Neuron (in vitro differentiated cells): ENCODE measurements around the gene CD99.
"Not testable (repeated sequence)": the region's sequence is repeated elsewhere in the genome, so short reads cannot be mapped to it uniquely, and the experiment has no call there.

Source experiments
- H2AFZ ChIP-seq: one replicate; pipeline ENCODE4 v1.6.1; 2013; ENCODE audit warnings: low read depth, mild to moderate bottlenecking, inconsistent platforms, low read length, moderate library complexity
- H3K27me3 ChIP-seq: one replicate; pipeline ENCODE4 v1.6.1; 2013; ENCODE audit warnings: low read length; ENCODE audit not compliant: insufficient read depth
- H3K36me3 ChIP-seq: one replicate; pipeline ENCODE4 v1.6.1; 2013; ENCODE audit warnings: low read length; ENCODE audit not compliant: insufficient read depth
- H3K4me1 ChIP-seq: one replicate; pipeline ENCODE4 v1.6.1; 2013; ENCODE audit warnings: low read length; ENCODE audit not compliant: insufficient read depth
- H3K4me3 ChIP-seq: 2 replicates; pipeline ENCODE4 v1.5.1; 2013; ENCODE audit warnings: mild to moderate bottlenecking, low read length, moderate library complexity
- H3K9me3 ChIP-seq: one replicate; pipeline ENCODE4 v1.6.1; 2013; ENCODE audit warnings: low read length

CD99 gene

GRCh38 chrX:2658585-2659292 is 32.4 kb upstream of the CD99 start:
- H3K4me1 ChIP-seq = no peaks in the 10 kb centered on the region
- H3K4me3 ChIP-seq = no peak overlapping the region
- no peaks in the 10 kb centered on the region for H3K9me3 ChIP-seq
- no peaks in the 10 kb centered on the region for H3K27me3 ChIP-seq
- H2AFZ ChIP-seq = no peak overlapping the region
- no peaks in the 10 kb centered on the region for H3K36me3 ChIP-seq

DNA sequence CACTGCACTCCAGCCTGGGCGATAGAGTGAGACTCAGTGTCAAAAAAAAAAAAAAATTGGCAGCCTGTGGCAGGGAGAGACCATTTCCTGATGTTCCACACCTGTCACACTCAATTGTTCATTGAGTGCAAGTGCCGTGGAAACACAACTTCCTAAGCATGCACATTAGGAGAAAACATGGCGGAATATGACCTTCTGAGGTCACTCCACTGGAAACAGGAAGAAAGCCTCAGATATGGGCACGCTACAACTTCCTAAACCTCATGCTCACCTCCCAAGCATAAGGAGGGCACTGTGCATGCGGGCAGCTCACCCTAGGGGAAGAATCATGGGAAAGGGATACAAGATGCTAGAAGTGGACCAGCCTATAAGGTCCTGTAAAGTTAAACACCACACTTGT is 28.5 kb upstream of the CD99 start:
- no peaks in the 10 kb centered on the region for H3K36me3 ChIP-seq
- H3K4me3 ChIP-seq = no peak overlapping the region
- H2AFZ ChIP-seq = no peak overlapping the region
- no peaks in the 10 kb centered on the region for H3K4me1 ChIP-seq
- H3K9me3 ChIP-seq = no peaks in the 10 kb centered on the region
- H3K27me3 ChIP-seq = no peaks in the 10 kb centered on the region

DNA sequence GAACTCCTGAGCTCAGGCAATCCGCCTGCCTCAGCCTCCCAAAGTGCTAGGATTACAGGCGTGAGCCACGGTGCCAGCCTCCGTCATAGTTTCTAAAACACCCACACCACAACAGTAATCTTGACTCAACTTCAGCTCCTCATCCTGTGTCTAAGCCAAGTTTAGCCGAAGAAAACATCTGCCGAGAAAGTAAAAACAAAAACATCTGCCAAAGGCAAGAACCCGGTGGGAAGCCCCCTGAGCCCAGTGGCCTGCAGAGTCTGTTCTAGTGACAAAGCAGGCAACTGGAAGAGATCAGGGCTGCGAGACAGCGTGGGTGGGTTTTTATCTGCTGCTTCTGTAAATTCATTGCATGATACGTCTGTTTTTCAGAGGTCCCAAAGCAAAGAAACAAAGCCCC is 26.6 kb upstream of the CD99 start:
- Histone ChIP-seq H3K4me3 (no peak overlapping the region), H3K4me1 (no peaks in the 10 kb centered on the region), H3K36me3 (no peaks in the 10 kb centered on the region), H2AFZ (no peak overlapping the region), H3K27me3 (no peaks in the 10 kb centered on the region), H3K9me3 (no peaks in the 10 kb centered on the region)

DNA sequence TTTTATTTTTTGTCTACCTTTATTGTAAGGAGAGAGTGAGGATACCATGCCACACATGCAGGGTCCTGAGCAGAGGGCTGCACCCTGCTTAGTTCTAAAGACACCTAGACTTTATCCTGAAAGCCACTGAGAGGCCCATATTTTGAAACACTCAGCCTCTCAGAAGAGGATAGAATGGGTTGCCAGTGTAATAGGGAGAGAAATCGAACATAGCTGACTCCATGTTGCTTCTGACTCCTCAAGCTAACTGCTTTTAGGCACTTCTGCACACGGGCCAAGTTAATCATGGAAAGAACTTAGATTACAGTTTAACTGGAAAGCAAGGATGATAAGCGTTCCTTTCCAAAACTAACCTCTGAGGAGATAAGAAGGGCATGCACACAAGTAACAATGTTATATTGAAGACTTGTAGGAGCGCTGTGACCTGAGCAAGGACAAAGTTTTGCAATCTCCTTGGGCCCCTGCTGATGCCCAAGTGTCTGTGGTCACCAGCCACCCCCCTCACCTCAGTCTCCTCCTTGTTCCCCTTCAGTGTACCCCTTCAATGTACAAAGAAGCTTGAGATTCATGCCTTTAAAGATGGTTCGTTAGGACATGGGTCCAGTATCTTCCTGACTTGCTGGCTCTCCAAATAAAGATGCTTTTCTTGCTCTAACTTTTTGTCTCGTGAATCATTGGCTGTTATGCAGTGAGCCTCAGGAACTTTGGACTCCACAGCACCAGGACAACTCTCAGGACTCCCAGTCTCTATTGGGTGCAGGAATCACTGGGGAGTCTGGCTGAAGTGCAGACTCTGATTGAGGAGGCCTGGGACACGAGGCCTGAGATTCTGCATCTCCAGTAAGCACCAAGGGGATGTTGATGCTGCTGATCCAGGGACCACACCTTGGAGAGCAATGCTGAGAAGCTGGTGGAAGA is 25.4 kb upstream of the CD99 start:
- Histone ChIP-seq H2AFZ (no peak overlapping the region), H3K36me3 (no peaks in the 10 kb centered on the region), H3K4me3 (no peak overlapping the region), H3K9me3 (no peaks in the 10 kb centered on the region), H3K27me3 (no peaks in the 10 kb centered on the region), H3K4me1 (no peaks in the 10 kb centered on the region)

DNA sequence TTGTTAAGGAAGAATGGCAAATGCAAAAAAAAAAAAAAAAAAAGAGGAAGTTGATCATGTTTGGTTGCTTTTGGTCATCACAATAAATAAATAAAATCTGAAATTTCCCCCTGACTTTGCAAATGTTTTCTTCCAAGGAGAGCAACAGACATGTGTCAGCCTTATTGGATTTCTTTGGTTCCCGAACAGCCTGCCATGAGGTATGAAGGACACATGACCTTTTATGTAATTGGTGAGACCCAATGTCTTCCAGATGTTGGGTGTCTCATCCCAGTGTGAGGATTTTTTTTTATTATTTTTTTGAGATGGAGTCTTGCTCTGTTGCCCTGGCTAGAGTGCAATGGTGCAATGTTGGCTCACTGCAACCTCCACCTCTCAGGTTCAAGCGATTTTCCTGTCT is 24.6 kb upstream of the CD99 start:
- H3K9me3 ChIP-seq = no peaks in the 10 kb centered on the region
- no peaks in the 10 kb centered on the region for H3K27me3 ChIP-seq
- H3K36me3 ChIP-seq = no peaks in the 10 kb centered on the region
- H3K4me1 ChIP-seq = no peaks in the 10 kb centered on the region
- no peak overlapping the region for H3K4me3 ChIP-seq
- no peak overlapping the region for H2AFZ ChIP-seq

DNA sequence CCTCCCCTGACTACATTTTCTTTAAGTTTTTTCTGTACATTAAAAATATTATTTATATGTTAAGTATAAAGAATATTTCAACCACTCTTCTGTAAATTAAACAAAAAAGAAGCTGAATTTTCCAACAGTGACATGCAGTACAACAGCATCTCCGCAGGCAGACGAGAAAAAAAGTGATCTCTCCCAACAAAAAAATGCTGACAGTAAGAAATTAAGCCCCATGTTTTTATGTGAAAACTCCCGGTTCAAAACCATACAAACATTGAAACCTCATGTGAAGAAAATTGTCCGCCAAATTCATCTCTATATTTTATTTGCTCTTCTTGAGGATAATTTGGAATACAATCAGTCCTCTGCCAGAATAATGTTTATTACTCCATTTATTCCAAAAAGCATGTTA is 20.1 kb upstream of the CD99 start:
- no peaks in the 10 kb centered on the region for H3K9me3 ChIP-seq
- H3K4me3 ChIP-seq = no peak overlapping the region
- no peaks in the 10 kb centered on the region for H3K36me3 ChIP-seq

GRCh38 chrX:2672084-2672483 is 19.0 kb upstream of the CD99 start:
- H3K4me1 ChIP-seq = no peaks in the 10 kb centered on the region
- H2AFZ ChIP-seq = no peak overlapping the region
- no peak overlapping the region for H3K4me3 ChIP-seq
- no peaks in the 10 kb centered on the region for H3K36me3 ChIP-seq
- no peaks in the 10 kb centered on the region for H3K27me3 ChIP-seq
- H3K9me3 ChIP-seq = no peaks in the 10 kb centered on the region

More for the DNA sequence above, 20.1 kb upstream of the CD99 start:
- H2AFZ ChIP-seq = no peak overlapping the region
- no peaks in the 10 kb centered on the region for H3K4me1 ChIP-seq
- no peaks in the 10 kb centered on the region for H3K27me3 ChIP-seq

GRCh38 chrX:2673611-2674010 is 17.5 kb upstream of the CD99 start:
- no peak overlapping the region for H2AFZ ChIP-seq
- no peaks in the 10 kb centered on the region for H3K36me3 ChIP-seq
- H3K4me3 ChIP-seq = no peak overlapping the region
- no peaks in the 10 kb centered on the region for H3K9me3 ChIP-seq
- H3K27me3 ChIP-seq = no peaks in the 10 kb centered on the region
- H3K4me1 ChIP-seq = no peaks in the 10 kb centered on the region

DNA sequence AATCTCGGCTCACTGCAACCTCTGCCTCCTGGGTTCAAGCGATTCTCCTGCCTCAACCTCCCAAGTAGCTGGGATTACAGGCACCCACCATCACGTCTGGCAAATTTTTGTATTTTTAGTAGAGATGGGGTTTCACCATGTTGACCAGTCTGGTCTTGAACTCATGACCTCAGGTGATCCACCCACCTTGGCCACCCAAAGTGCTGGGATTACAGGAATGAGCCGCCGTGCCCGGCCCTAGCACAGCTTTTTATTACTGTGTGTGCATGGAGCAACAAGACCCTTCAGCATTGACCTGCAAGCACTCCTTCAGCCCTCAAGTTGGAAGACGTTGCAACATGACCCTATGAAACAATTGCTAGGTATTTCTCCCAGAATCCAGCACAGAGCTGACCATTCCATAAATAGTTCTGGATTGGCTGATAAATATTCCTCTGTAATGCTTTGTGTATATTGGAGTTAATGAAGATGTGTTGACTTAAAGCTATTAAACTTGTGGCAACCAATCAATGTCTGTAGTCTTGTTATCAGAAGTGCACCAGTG is 15.4 kb upstream of the CD99 start:
- H3K4me3 ChIP-seq, H3K4me1 ChIP-seq, H2AFZ ChIP-seq, H3K27me3 ChIP-seq, H3K9me3 ChIP-seq, H3K36me3 ChIP-seq: not testable (repeated sequence)

GRCh38 chrX:2676794-2677675 is 14.1 kb upstream of the CD99 start:
- H3K27me3 ChIP-seq = no peaks in the 10 kb centered on the region
- peaks cover 2% of the 10 kb centered on the region for H3K9me3 ChIP-seq
- no peak overlapping the region for H3K4me3 ChIP-seq
- no peak overlapping the region for H2AFZ ChIP-seq
- no peaks in the 10 kb centered on the region for H3K36me3 ChIP-seq
- no peaks in the 10 kb centered on the region for H3K4me1 ChIP-seq

DNA sequence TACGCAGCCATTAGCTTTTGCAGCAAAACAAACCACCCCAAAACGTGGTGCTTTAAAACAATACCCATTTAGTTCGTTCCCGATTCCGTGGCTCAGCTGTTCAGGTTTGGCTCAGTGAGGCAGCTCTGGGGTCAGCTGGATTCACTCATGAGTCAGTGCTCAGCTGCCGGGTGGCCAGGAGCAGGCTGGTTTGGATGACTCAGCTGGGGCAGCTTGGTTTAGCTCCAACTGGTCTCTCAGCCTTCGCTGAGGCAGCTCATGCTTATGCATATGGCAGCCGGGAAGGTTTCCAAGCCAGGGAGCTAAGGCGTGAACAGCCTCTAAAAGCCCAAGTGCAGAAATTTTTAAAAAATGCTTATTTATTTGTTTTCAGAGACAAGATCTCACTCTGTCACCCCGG is 13.3 kb upstream of the CD99 start:
- no peak overlapping the region for H2AFZ ChIP-seq
- no peaks in the 10 kb centered on the region for H3K36me3 ChIP-seq
- no peaks in the 10 kb centered on the region for H3K4me1 ChIP-seq
- H3K27me3 ChIP-seq = no peaks in the 10 kb centered on the region
- no peak overlapping the region for H3K4me3 ChIP-seq
- H3K9me3 ChIP-seq = peaks cover 2% of the 10 kb centered on the region

DNA sequence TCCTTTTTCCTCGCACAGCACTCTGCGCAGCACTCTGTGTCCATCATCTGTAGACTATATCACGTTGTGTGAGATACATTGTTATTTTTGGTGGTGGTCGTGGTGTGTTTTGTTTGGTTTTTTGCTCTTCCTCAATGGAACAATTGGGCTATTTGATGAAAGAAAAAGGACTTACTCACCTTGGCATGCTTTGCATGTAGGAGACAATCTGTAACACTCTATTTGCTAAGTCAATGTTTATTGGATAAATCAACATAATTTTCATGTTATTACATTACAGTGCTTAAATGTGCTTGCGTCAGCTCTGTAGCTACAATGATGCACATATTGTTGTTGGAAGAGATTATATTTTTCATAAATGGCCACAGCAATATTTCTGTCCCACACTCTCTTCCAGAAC is 12.5 kb upstream of the CD99 start:
- no peak overlapping the region for H2AFZ ChIP-seq
- peaks cover 2% of the 10 kb centered on the region for H3K9me3 ChIP-seq
- no peaks in the 10 kb centered on the region for H3K27me3 ChIP-seq
- no peaks in the 10 kb centered on the region for H3K36me3 ChIP-seq
- no peaks in the 10 kb centered on the region for H3K4me1 ChIP-seq
- H3K4me3 ChIP-seq = no peak overlapping the region
